HUES6 (cell line): ENCODE measurements around the gene MPZ.
"Not testable (repeated sequence)": the region's sequence is repeated elsewhere in the genome, so short reads cannot be mapped to it uniquely, and the experiment has no call there.

Experiments
- H3K27ac ChIP-seq: 2 replicates; pipeline ENCODE4 v1.7.0; 2013; ENCODE audit warnings: low read depth, mild to moderate bottlenecking, low read length, inconsistent platforms
- H3K27me3 ChIP-seq: 2 replicates; pipeline ENCODE4 v1.6.1; 2013; ENCODE audit warnings: low read length; ENCODE audit not compliant: control insufficient read depth, insufficient read depth
- H3K36me3 ChIP-seq: 2 replicates; pipeline ENCODE4 v1.6.1; 2013; ENCODE audit warnings: low read length; ENCODE audit not compliant: control insufficient read depth, insufficient read depth
- H3K4me1 ChIP-seq: 2 replicates; pipeline ENCODE4 v1.6.1; 2013; ENCODE audit warnings: low read length; ENCODE audit not compliant: control insufficient read depth, insufficient read depth
- H3K4me3 ChIP-seq: 2 replicates; pipeline ENCODE4 v1.5.1; 2013; ENCODE audit warnings: low read depth, low read length
- H3K9ac ChIP-seq: one replicate; pipeline ENCODE4 v1.6.1; 2013; ENCODE audit warnings: mild to moderate bottlenecking, low read length
- H3K9me3 ChIP-seq: 2 replicates; pipeline ENCODE4 v1.6.1; 2013; ENCODE audit warnings: low read depth, low read length; ENCODE audit not compliant: control insufficient read depth, insufficient read depth

The MPZ gene

GRCh38 chr1:161266836-161267235 is 42.9 kb downstream of the MPZ start:
- Histone ChIP-seq H3K27me3 (peaks cover 2% of the 10 kb centered on the region), H3K27ac (no peak overlapping the region), H3K36me3 (no peaks in the 10 kb centered on the region), H3K9me3 (no peaks in the 10 kb centered on the region), H3K4me3 (no peak overlapping the region), H3K4me1 (peaks cover 11% of the 10 kb centered on the region), H3K9ac (no peak overlapping the region)

- Histone ChIP-seq H3K27me3 (peaks cover 8% of the 10 kb centered on the region), H3K36me3 (no peaks in the 10 kb centered on the region), H3K4me1 (peaks cover 12% of the 10 kb centered on the region), H3K9me3 (no peaks in the 10 kb centered on the region), H3K4me3 (no peak overlapping the region), H3K9ac (no peak overlapping the region), H3K27ac (no peak overlapping the region)
Measured at GRCh38 chr1:161266202-161266601, 43.6 kb downstream of the MPZ start.

- Histone ChIP-seq H3K9ac (no peak overlapping the region), H3K36me3 (no peaks in the 10 kb centered on the region), H3K27ac (no peak overlapping the region), H3K4me3 (no peak overlapping the region), H3K27me3 (peaks cover 17% of the 10 kb centered on the region), H3K4me1 (peaks cover 18% of the 10 kb centered on the region), H3K9me3 (no peaks in the 10 kb centered on the region)
Measured at GRCh38 chr1:161265305-161265704, 44.5 kb downstream of the MPZ start.

GRCh38 chr1:161261261-161262235 is 48.2 kb downstream of the MPZ start:
- no peak overlapping the region for H3K9ac ChIP-seq

GRCh38 chr1:161260376-161261260 is 49.1 kb downstream of the MPZ start:
- H3K27ac ChIP-seq = no peak overlapping the region
- no peak overlapping the region for H3K4me3 ChIP-seq
- H3K9me3 ChIP-seq = peaks cover 17% of the 10 kb centered on the region
- H3K9ac ChIP-seq = no peak overlapping the region
- H3K27me3 ChIP-seq = peaks cover 44% of the 10 kb centered on the region
- H3K4me1 ChIP-seq = peaks cover 7% of the 10 kb centered on the region; the same call in 1 of the 2 replicates
- no peaks in the 10 kb centered on the region for H3K36me3 ChIP-seq

More at GRCh38 chr1:161261261-161262235, 48.2 kb downstream of the MPZ start:
- Histone ChIP-seq H3K4me3 (no peak overlapping the region), H3K27me3 (peaks cover 44% of the 10 kb centered on the region), H3K27ac (no peak overlapping the region), H3K36me3 (no peaks in the 10 kb centered on the region), H3K4me1 (peaks cover 12% of the 10 kb centered on the region), H3K9me3 (peaks cover 13% of the 10 kb centered on the region)

- H3K4me1 ChIP-seq = peaks cover 7% of the 10 kb centered on the region; the same call in 1 of the 2 replicates
- no peak overlapping the region for H3K9ac ChIP-seq
- no peaks in the 10 kb centered on the region for H3K36me3 ChIP-seq
- no peak overlapping the region for H3K4me3 ChIP-seq
- peaks cover 17% of the 10 kb centered on the region for H3K9me3 ChIP-seq
- no peak overlapping the region for H3K27ac ChIP-seq
- H3K27me3 ChIP-seq = peaks cover 44% of the 10 kb centered on the region
Measured at GRCh38 chr1:161259765-161260164, 50.0 kb downstream of the MPZ start.

GRCh38 chr1:161259345-161259702 is 50.4 kb downstream of the MPZ start:
- peaks cover 44% of the 10 kb centered on the region for H3K27me3 ChIP-seq
- H3K27ac ChIP-seq = no peak overlapping the region
- peaks cover 17% of the 10 kb centered on the region for H3K9me3 ChIP-seq
- H3K4me1 ChIP-seq = peaks cover 7% of the 10 kb centered on the region; the same call in 1 of the 2 replicates
- peak overlapping the region; percentile 74 for H3K4me3 ChIP-seq
- no peak overlapping the region for H3K9ac ChIP-seq
- no peaks in the 10 kb centered on the region for H3K36me3 ChIP-seq

GRCh38 chr1:161258439-161259344 is 51.1 kb downstream of the MPZ start, which contains the start of gene PCP4L1:
TSS of gene PCP4L1 (plus strand) at chr1:161258745. CDS start at chr1:161258975, 230 bp downstream.
- Histone ChIP-seq H3K4me3 (peak within 1 kb of the TSS; percentile 74), H3K4me1 (peaks cover 7% of the 10 kb centered on the region; the same call in 1 of the 2 replicates), H3K27me3 (peaks cover 44% of the 10 kb centered on the region), H3K36me3 (no peaks in the 10 kb centered on the region), H3K9me3 (peaks cover 17% of the 10 kb centered on the region), H3K9ac (no peak within 1 kb of the TSS), H3K27ac (no peak within 1 kb of the TSS)

- peaks cover 17% of the 10 kb centered on the region for H3K9me3 ChIP-seq
- H3K27me3 ChIP-seq = peaks cover 44% of the 10 kb centered on the region
- H3K27ac ChIP-seq, H3K4me3 ChIP-seq, H3K4me1 ChIP-seq, H3K36me3 ChIP-seq, H3K9ac ChIP-seq: not testable (repeated sequence)
Measured at GRCh38 chr1:161257109-161257508, 52.7 kb downstream of the MPZ start.

- H3K4me1 ChIP-seq, H3K4me3 ChIP-seq: not testable (repeated sequence)
- H3K27me3 ChIP-seq = peaks cover 34% of the 10 kb centered on the region
Measured at GRCh38 chr1:161255955-161256520, 53.7 kb downstream of the MPZ start.

More at GRCh38 chr1:161255955-161256520, 53.7 kb downstream of the MPZ start:
- not testable (repeated sequence) for H3K36me3 ChIP-seq, H3K9ac ChIP-seq, H3K27ac ChIP-seq
- H3K9me3 ChIP-seq = peaks cover 17% of the 10 kb centered on the region
